ENCODE data around the gene AMIGO1. TPM values are rescaled to one million over a fixed set of nuclear protein-coding genes. Genes with fewer than 3 reads are reported as not detected.

AMIGO1 gene
- total RNA-seq, 1 experiment from 2014 or later, result 1.5 TPM

- Histone ChIP-seq H3K36me3 (ENCODE audit: control insufficient read depth, insufficient read depth, low read length) (no peaks in the 10 kb centered on the region), H3K4me1 (no peaks in the 10 kb centered on the region), H3K4me3 (ENCODE audit: low read depth, low read length) (no peak overlapping the region), H3K27me3 (replicated peaks; ENCODE audit: control insufficient read depth, insufficient read depth, low read length) (no peaks in the 10 kb centered on the region), H3K9me3 (no peaks in the 10 kb centered on the region)
- Mint-ChIP-seq H3K36me3 (ENCODE audit: insufficient read depth, unreplicated experiment) (peaks cover 6% of the 10 kb centered on the region), H3K4me1 (ENCODE audit: low read depth, unreplicated experiment) (no peaks in the 10 kb centered on the region), H3K27me3 (ENCODE audit: insufficient read depth, unreplicated experiment) (no peaks in the 10 kb centered on the region), H3K9me3 (ENCODE audit: unreplicated experiment) (no peaks in the 10 kb centered on the region), H3K4me3 (ENCODE audit: unreplicated experiment) (no peak overlapping the region), H3K27ac (ENCODE audit: unreplicated experiment) (no peak overlapping the region)
- intact Hi-C loops (cut with micrococcal nuclease; ENCODE audit: unreplicated experiment), result loop anchor here (1.0 kb wide), 1 partner anchor 41 kb away; no protein-coding TSS in a partner anchor
- POLR2A ChIA-PET, result interaction anchor here (0.5 to 1.3 kb wide), 2 partner anchors 11 to 58 kb away, joined by 3 to 4 read pairs; partner anchors contain the start of gene GNAI3
- DNase-seq, result no peak
- CTCF ChIA-PET, result interaction anchor here (0.8 to 11.6 kb wide), 5 partner anchors 9 to 66 kb away, joined by 3 to 131 read pairs (median 5); partner anchors contain the start of genes AMIGO1 and GNAI3
- no peak for TF ChIP-seq CTCF (IDR thresholded peaks at IDR 0.05; ENCODE audit: insufficient read depth in 1 of 2, low read depth in 1 of 2, low read length in 1 of 2, severe bottlenecking in 1 of 2, unreplicated experiment in 1 of 2)
- BruUV-seq (replicated peaks), result no TSS peak
Measured at GRCh38 chr1:109490934-109491302, 18.6 kb downstream of the AMIGO1 start.

GRCh38 chr1:109490029-109490933 lies 19.2 kb downstream of the AMIGO1 start:
- ChIA-PET POLR2A (interaction anchor here (0.5 to 1.3 kb wide), 2 partner anchors 11 to 58 kb away, joined by 3 to 4 read pairs; partner anchors contain the start of gene GNAI3), CTCF (interaction anchor here (0.8 to 11.6 kb wide), 5 partner anchors 9 to 65 kb away, joined by 3 to 131 read pairs (median 5); partner anchors contain the start of genes AMIGO1 and GNAI3)
- H3K36me3 Mint-ChIP-seq (ENCODE audit: insufficient read depth, unreplicated experiment), result peaks cover 6% of the 10 kb centered on the region
- H3K4me3 Mint-ChIP-seq (ENCODE audit: unreplicated experiment), result no peak overlapping the region
- no peaks in the 10 kb centered on the region for H3K9me3 Mint-ChIP-seq (ENCODE audit: unreplicated experiment)
- peak in 1 of 2 experiments; percentile 68 for DNase-seq
- Histone ChIP-seq H3K4me1 (no peaks in the 10 kb centered on the region), H3K4me3 (ENCODE audit: low read depth, low read length) (no peak overlapping the region), H3K9me3 (no peaks in the 10 kb centered on the region), H3K36me3 (ENCODE audit: control insufficient read depth, insufficient read depth, low read length) (no peaks in the 10 kb centered on the region), H3K27me3 (replicated peaks; ENCODE audit: control insufficient read depth, insufficient read depth, low read length) (no peaks in the 10 kb centered on the region)
- no peaks in the 10 kb centered on the region for H3K27me3 Mint-ChIP-seq (ENCODE audit: insufficient read depth, unreplicated experiment)
- H3K4me1 Mint-ChIP-seq (ENCODE audit: low read depth, unreplicated experiment), result no peaks in the 10 kb centered on the region
- H3K27ac Mint-ChIP-seq (ENCODE audit: unreplicated experiment), result no peak overlapping the region
- intact Hi-C loops (cut with micrococcal nuclease; ENCODE audit: unreplicated experiment), result loop anchor here (1.0 kb wide), 1 partner anchor 42 kb away; no protein-coding TSS in a partner anchor
- TF ChIP-seq CTCF (IDR thresholded peaks at IDR 0.05; ENCODE audit: insufficient read depth in 1 of 2, low read depth in 1 of 2, low read length in 1 of 2, severe bottlenecking in 1 of 2, unreplicated experiment in 1 of 2), result peak; percentile 58 to 74
- BruUV-seq (replicated peaks), result no TSS peak

- ChIA-PET POLR2A (no interaction called here), CTCF (interaction anchor here (11.6 kb wide), 1 partner anchor 43 kb away, joined by 131 read pairs; no protein-coding TSS in a partner anchor)
- no peak overlapping the region for H3K27ac Mint-ChIP-seq (ENCODE audit: unreplicated experiment)
- H3K4me3 Mint-ChIP-seq (ENCODE audit: unreplicated experiment), result no peak overlapping the region
- Histone ChIP-seq H3K36me3 (ENCODE audit: control insufficient read depth, insufficient read depth, low read length) (no peaks in the 10 kb centered on the region), H3K4me1 (peaks cover 5% of the 10 kb centered on the region; the same call in 1 of the 2 replicates), H3K27me3 (replicated peaks; ENCODE audit: control insufficient read depth, insufficient read depth, low read length) (no peaks in the 10 kb centered on the region), H3K9me3 (no peaks in the 10 kb centered on the region), H3K4me3 (ENCODE audit: low read depth, low read length) (no peak overlapping the region)
- H3K27me3 Mint-ChIP-seq (ENCODE audit: insufficient read depth, unreplicated experiment), result no peaks in the 10 kb centered on the region
- H3K4me1 Mint-ChIP-seq (ENCODE audit: low read depth, unreplicated experiment), result no peaks in the 10 kb centered on the region
- intact Hi-C loops (cut with micrococcal nuclease; ENCODE audit: unreplicated experiment), result no loop called here
- no peaks in the 10 kb centered on the region for H3K9me3 Mint-ChIP-seq (ENCODE audit: unreplicated experiment)
- DNase-seq, result no peak
- H3K36me3 Mint-ChIP-seq (ENCODE audit: insufficient read depth, unreplicated experiment), result no peaks in the 10 kb centered on the region
- no peak for TF ChIP-seq CTCF (IDR thresholded peaks at IDR 0.05; ENCODE audit: insufficient read depth in 1 of 2, low read depth in 1 of 2, low read length in 1 of 2, severe bottlenecking in 1 of 2, unreplicated experiment in 1 of 2)
- no TSS peak for BruUV-seq (replicated peaks)
Measured at GRCh38 chr1:109488696-109489095, 20.8 kb downstream of the AMIGO1 start.

All from Caco-2 (cell line).